Stimulated activated CD4-positive, alpha-beta T cell treated with anti-CD3 and anti-CD28 coated beads, Interleukin-2, amount 100 ng/mL, for 4 hours (primary cell): Measurements from ENCODE around the gene ZDHHC11.
"Not testable (repeated sequence)": the region's sequence is repeated elsewhere in the genome, so short reads cannot be mapped to it uniquely, and the experiment has no call there.

Experiments used
- DNase-seq: peaks from one replicate; pipeline ENCODE4 v3.0.0-alpha.2; 2020; ENCODE audit warnings: low read depth

ZDHHC11 gene

DNA sequence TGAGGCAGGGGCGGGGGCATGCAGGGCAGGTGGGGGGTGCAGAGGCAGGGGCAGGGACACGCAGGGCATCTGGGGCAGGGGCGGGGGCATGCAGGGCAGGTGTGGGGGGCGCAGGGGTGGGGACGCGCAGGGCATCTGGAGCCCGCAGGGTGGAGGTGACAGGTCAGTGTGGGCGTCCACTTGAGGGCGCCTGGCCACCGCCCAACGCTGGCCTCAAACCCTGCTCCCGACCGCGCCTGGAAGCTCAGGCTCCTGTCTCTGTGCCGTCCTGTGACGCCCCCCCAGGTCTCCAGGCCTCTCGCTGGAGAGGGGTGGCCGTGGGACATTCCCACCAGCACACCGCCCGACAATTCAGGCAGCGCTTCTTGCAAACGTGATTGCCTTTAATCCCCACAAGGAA is 6.9 kb downstream of the ZDHHC11 start:
- not testable (repeated sequence) for DNase-seq

DNA sequence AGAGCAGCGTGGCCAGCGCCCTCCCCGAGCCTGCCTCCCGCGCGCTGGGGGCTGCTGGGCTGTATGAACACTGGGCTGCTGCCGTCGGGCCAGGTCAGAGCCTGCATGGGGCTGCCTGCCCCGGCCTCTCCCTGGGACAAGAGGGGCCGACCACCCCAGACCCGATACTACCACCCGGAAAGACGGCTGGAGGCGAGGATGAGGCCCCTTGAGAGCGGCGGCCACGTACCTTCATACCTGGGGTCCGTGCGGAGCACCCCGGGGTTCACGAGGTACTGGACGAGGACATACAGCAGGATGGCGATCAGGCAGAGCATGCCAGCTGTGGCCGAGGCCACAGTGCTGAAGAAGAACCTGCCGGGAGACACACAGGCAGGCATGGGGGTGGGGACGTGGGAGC is 7.4 kb downstream of the ZDHHC11 start:
- not testable (repeated sequence) for DNase-seq

DNA sequence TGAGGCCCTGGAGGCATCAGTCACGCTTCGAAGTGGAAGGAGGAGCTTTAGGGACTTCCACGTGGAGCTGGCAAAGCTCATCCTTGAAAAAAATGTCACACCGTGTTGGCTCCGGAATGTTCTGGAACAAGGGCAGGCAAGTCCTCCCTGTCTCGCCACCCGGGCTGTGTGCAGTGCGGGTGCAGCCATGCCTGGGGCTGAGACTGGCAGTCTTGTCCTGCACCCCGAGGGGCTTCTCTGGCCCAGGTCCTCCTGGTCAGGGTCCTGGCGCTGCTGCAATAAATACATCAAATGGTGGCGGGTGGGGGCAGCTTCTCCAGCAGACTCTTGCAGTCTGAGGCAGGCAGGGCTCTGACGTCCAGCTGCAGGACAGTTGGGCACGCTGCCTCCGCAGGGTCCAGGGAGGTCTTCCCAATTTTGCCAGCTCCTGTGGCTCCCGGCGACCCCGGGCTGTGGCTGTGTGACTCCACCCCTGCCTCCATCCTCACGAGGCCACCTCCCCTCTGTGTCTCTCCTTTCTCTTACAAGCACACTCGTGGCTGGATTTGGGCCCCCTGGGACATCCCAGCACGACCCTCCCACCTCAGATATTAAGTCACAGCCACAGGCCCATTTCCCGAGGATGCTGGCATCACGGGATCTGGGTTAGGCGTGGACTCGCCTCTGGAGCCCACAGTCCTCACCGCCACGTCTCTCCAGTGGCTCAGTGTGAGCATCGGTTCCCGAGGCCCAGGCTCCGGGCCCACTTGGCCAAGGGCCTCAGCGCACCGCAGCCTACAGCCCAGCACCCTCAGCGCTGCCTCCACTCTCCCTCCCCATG is 8.2 kb downstream of the ZDHHC11 start:
- not testable (repeated sequence) for DNase-seq

DNA sequence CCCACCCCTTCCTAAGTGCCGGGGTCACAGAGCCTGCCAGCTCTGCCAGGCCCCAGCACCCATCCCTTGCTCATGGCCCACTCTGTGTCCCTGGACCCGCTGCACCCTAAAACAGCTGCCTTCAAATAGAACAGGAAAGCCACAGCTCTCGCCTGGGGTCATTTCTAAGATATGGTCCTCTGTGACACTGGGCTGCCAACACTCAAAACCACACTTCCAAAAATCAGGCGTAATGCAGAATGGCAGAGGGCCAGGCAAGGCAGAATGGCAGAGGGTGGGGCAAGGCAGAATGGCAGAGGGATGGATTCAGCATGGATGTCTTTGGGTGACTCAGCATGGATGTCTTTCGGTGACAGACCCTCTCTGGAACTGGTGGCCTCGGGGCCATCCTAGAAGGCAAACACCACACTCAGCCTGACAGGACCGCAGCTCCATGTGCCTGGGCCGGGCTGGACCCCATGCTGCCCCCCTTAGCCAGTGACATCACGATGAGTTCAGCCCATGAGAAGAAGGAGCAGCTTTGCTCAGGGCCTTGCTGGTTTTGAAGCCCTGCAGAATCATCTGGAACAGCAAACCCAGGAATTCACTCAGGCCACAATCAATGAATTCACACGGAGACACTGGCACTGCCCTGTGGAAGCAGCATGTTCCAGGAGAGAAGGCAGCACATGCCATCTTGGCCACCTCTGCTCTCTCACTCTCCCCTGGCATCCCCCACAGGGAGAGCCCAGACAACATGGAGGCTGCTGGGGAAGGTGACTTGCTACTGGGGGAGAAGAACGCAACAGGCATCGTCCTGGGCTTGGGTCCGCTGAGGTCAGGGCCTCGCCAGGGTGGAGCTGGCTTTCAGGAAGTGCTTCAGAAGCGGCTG is 9.0 kb downstream of the ZDHHC11 start:
- DNase-seq, result not testable (repeated sequence)

DNA sequence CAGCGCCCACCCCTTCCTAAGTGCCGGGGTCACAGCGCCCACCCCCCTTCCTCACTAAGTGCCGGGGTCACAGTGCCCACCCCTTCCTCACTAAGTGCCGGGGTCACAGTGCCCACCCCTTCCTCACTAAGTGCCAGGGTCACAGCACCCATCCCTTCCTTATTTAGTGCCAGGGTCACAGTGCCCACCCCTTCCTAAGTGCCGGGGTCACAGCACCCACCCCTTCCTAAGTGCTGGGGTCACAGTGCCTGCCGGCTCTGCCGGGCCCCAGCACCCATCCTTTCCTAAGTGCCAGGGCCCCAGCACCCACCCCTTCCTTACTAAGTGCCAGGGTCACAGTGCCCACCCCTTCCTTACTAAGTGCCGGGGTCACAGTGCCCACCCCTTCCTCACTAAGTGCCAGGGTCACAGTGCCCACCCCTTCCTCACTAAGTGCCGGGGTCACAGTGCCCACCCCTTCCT is 9.8 kb downstream of the ZDHHC11 start:
- DNase-seq, result not testable (repeated sequence)

DNA sequence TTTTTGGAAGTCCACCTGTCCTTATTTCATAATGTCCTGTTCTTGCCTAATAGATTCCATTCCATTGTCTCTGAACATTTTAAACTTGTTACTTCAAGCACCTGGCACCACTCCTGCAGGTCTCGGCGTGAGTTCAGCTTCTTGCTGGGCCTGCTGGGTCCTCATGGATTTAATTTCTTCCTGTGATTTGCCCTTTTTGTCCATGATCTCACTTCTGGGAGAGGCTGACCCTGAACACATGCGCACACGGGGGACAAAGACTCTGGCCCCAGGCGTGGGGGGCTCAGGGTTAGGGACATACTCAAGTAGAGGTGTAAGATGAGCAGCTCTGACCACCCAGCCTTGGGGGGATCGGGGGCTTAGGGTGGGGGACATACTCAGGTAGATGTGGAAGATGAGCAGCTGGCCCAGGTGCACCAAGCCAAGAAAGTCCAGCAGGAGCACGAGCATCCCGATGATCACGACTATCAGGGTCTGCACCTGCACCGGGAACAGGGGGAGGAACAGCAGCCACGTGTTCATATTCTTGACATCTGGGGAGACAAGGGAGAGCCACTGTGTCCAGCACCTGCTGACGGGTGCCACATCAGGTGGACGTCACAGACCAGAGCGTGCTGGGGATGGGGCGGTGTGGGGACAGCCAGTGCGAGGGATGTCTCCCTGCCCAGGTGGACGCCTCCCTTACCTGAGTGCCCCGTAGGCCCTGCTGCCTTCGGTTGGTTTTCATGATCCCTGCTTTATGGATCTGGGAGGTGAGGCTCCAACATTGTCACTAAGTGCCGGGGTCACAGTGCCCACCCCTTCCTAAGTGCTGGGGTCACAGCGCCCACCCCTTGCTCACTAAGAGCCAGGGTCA is 10.4 kb downstream of the ZDHHC11 start:
- DNase-seq, result not testable (repeated sequence)

DNA sequence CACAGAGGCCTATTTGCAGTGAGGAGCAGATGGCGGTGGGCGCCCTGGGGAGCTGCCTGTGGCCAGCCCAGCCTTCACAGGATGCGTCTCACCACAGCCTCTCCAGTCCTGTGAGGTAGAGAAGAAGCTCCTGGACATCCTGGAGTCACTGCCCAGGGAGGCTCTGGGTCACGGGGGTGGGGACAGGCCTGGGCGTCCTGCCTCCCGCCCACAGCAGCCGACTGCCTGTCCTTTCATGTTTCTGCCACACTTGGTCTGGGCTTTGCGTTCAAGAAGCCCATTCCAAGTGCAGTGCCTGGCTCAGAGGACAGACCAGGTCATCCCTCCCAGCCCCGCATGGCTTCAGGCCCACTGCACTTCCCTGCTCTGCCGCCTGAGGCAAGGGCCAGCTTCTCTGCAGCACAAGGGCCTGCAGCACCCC is 12.3 kb downstream of the ZDHHC11 start:
- DNase-seq, result not testable (repeated sequence)

DNA sequence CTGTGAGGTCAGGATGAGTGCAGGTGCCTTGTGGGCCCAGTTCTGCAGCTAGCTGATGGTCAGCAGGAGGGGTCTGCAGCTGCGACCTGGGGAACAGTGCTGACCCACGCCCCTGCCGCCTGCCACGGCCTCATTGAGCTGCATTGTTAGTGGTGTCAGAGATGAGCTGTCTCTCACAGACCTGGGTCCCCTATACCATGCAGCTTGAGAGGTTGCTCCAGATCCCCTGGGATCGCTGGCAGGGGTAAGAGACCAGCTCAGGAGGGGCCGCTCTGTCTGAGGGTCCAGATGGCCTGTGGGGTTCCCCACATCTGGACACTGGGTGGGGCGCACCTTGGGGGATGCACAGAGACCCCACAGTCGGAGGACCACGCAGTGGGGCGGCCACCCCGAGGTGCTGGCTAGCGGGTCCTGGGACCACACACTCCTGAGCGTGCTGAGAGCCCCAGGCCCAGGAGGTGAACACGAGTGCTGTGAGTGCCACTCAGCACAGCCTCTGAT is 13.1 kb downstream of the ZDHHC11 start:
- not testable (repeated sequence) for DNase-seq

DNA sequence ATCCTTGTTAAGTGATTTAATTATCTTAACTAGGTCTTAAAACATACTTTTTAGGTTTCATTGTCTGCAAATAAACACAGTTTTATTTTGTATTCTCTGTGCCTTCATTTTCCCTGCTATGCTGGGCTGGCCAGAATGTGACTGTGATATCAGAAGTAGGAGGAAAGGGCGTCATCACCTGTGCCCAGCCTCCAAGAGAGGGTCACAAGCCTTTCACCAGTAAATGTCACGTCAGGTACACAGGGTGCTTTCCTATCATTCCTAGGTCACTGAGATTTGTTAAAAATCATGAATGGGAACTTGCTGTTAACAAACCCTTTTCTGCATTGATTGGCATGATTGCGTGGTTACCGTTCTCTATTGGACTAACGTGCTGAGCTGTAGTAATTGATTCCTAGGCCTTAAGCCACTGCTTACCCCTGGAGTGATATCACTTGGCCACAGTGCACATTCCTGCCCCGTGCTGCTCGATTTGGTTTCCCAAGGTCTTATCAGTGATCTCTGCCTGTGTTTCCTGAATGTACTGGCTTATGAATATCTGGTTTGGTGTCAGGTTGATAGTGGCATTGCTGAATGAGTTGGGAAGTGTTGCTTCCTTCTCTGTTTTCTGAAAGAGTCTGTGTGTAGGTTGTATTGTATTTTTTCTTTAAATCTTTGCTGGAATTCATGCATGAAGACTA is 14.7 kb downstream of the ZDHHC11 start:
- not testable (repeated sequence) for DNase-seq

DNA sequence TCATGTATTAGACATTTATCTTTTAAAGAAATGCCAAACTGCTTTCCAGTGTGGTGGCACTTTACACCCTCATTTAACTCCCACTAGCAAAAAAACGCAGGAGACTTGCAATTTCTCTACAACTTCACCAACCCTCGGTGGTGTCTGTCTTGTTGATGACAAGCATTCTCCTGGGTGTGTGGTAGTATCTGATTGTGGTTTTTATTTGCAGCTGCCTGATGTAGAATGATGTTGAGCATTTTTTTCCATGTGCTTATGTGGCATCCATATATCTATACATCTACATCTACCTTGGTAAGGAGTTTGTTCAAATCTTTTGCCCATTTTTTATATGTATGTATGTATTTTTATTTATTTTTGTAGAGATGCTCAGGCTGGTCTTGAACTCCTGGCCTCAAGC is 16.8 kb downstream of the ZDHHC11 start:
- not testable (repeated sequence) for DNase-seq

DNA sequence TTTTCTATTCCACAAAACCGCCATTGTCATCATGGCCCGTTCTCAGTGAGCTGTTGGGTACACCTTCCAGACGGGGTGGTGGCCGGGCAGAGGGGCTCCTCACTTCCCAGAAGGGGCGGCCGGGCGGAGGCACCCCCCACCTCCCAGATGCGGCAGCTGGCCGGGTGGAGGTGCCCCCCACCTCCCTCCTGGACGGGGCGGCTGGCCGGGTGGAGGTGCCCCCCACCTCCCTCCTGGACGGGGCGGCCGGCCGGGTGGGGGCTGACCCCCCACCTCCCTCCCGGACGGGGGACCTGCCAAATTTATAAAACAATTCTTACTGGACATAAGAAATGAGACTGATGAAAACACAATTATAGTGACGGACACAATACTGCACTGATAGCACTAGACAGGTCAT is 22.6 kb downstream of the ZDHHC11 start:
- not testable (repeated sequence) for DNase-seq

DNA sequence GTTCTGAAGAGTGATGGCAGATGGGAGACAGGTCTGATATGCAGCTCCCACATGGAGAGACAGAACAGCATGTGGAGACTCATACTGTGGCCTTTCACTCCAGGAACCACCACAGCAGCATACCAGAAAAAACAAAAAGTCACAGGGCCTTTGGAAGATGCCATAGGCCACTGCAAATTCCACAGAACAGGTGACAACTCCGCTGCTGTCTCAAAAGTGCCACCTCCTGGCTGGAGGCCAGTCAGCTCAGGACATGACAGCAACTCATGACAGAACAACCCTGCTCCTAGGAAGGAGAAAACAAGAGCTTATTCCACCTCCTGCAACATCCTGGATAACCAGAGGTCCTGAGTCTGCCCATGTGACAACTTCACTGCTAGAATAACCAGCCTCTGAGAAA is 25.2 kb downstream of the ZDHHC11 start:
- DNase-seq, result not testable (repeated sequence)

DNA sequence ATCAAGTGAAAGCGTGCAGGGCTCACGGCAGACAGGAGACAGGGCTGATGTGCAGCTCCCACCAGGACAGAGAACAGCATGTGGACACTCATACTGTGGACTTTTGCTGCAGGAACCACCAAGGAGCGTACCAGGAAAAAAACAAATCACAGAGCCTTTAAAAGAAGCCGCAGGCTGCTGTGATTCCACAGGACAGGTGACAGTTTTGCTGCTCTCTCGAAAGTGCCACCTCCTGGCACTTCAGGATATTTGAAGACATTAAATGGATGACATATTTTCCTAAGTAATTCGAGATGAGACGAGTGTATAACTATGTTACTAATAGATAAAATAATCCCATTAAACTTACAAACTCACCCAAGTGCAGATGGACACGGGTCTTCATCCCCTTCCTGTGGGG is 29.3 kb downstream of the ZDHHC11 start:
- no peak for DNase-seq

DNA sequence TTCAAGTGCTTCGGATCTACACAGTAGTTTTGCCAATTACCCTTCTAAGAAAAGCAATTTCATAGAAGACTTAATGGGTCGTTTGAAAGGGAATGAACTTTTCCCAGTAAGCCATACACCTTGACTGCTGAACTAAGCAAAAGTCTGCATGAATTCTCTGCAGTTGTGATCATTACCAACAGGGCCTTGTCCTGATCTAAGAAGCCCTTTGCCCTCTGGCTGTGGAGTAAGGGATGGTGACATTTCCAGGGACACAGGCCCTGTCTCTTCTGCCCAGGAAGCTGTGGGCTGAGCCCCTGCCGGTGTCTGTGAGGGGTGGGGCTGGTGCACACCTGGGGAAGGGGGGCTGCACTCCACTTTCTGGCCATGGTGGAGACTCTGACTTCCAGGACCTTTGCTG is 30.5 kb downstream of the ZDHHC11 start:
- no peak for DNase-seq

DNA sequence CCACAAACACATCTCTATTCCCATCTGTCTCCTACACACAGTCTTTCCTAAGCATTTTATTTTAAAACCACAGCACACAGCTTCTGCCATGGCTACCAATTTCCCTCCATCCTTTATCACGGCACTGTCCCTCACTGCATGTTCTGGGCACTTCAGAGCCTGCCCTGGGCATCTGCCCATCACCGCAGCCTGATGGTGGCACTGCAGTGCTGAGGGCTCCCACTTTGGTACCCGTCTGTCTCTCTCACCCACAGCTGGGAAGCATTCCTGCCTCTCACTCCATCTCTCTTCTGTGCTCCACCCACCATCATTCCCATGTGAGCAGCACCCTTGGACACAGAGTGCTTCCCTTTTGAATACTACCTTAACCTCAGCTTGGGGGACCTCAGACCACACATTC is 31.7 kb downstream of the ZDHHC11 start:
- DNase-seq, result no peak

DNA sequence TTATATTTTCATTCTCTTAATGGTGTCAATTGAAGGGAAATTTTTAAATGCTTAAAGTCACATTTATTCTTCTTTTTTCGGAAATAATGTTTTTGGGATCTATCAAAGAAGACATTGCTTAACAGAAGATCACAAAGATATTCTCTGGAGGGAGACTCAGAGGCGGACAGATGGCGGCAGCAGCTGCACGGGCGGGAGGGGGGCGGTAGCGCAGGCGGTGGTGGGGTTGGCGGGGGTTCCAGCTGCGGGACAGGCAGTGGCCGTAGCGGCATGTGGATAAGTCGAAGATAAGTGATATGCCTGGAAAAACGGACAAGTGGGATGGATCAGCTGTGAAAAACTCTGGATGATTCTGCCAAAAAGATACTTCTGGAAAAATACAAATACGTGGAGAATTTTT is 34.6 kb downstream of the ZDHHC11 start:
- DNase-seq, result no peak

DNA sequence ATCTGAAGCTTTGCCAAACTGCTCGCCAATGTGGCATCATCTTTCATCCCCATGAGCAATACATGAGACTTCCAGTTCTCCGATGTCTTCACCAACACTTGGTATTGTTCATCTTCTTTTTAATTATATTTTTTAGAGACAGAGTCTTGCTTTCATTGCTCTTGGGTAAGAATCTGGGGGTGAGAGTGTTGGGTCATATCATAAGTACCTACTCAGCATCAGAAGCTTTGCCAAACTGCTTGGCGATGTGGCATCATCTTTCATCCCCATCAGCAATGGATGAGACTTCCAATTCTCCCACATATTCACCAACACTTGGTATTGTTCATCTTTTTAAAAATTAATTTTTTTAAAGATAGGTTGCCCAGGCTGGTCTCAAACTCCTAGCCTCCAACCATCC is 35.3 kb downstream of the ZDHHC11 start:
- no peak for DNase-seq

DNA sequence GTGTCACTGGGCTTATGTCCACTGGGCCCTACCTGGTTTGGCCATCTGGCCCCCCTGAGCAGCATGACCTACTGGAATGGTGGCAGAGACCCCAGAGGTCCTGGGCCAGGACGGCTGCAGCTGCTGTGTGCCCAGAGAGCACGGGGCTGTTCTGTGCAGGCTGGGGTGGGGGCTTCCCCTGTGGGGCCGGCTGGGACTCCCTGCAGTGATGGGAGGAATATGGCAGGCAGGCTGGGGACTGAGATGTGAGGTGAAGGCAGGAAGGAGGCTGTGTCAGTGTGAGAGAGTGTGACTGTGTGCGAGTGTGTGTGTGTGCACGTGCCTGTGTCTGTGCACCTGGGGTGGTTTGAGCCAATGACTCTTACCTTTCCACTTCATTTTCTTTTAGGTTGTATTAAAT is 37.2 kb downstream of the ZDHHC11 start:
- DNase-seq, result not testable (repeated sequence)

DNA sequence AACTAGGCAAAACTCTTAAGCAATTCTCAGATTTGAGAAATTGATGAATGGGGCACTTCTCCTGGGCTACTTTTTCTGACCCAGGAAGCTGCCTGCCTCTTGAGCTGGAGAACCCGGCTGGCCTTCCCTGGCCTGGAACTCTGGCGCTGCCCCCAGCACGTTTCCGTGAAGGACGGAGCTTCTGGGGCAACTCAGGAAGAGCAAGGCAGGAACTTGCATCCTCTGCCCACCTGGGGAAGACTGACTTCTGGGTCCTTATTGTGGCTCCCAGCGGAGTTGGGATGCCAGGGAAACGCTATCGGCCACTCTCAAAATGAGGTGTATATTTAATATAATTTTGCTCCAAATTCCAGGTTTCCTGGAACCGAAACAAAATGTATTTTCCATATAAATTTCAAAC is 39.4 kb downstream of the ZDHHC11 start:
- DNase-seq, result not testable (repeated sequence)

DNA sequence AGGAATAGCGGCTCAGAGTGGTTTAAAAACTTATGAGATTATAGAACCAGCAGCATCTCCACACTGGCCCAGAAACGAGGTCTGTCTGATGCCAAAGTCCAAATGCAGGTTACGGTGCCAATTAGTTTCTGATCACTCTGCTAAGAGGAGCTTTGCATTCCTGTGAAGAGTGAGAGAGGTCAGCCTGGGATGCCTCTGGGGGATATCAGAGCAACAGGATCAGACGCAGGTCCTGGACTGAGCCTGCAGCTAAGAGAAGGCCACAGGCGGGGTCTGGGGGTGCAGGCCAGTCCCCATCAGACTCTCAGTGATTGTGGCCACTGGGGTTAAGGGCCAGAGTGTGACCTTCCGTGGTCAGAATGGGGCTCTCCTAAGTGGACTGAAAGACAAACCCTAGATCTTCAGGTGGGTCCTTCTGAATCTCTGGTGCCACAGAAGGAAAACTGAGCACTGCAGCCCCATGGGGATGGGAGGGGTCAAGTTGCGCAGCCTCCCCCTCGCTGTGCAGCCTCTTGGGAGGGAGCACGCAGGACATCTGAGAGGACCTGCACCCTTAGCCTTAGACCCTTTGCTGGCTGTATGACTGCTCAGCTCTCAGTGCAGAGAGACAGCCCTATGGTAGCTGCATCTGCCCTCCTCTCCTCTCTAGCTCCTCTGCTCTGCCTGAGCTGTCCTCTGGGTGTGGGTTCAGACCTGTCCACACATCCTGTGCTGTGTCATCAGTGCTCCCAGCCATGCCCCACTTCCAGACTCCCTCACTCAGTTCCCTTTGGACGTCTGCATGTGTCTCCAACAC is 42.9 kb downstream of the ZDHHC11 start:
- not testable (repeated sequence) for DNase-seq
